Measurements from ENCODE around the gene PRM3.

PRM3 gene

DNA sequence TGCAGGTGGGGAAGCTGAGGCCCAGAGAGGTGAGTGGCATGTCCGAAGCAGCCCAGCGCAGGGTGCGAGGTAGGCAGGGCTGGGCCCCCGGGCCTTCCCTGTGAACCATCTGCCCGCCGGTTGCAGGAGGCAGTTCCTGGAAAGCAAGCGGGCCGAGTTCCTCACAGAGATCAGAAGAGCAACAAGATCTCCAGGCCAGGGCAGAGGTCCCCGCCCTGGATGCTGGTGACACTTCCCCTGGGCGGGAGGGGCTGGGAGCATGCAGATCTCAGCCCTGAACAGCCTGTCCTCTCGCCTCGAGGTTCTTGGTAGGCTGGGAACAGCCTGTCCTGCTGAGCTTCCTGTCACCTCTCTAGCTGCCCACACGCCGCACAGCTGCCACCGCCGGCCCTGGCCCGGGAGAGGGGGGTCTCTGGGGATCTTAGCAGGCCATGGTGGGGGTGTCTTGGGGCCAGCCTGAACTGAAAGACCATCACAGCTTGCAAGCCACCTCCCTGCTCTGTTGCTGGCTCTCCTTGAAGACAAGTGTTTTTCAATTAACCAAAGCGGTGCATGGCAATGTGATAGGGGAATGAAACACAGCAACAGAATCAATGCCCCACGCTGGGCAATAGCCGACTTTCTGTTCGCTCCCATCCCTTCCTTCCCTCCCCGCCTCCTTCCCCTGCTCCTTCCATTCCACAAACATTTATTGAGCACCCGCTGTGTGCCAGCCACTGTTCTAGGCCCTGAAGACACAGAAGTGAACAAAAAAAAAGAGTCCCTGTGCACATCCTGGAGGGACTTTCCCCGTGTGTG is 49.1 kb downstream of the PRM3 start:
- peak; percentile 51 for DNase-seq
